Neuron (in vitro differentiated cells): ENCODE measurements around the gene EFNA5.
A peak's percentile ranks its signal among the peaks of the same experiment; 100 is the strongest.

Experiments used
- H2AFZ ChIP-seq: one replicate; pipeline ENCODE4 v1.6.1; 2013; ENCODE audit warnings: low read depth, mild to moderate bottlenecking, inconsistent platforms, low read length, moderate library complexity
- H3K27me3 ChIP-seq: one replicate; pipeline ENCODE4 v1.6.1; 2013; ENCODE audit warnings: low read length; ENCODE audit not compliant: insufficient read depth
- H3K36me3 ChIP-seq: one replicate; pipeline ENCODE4 v1.6.1; 2013; ENCODE audit warnings: low read length; ENCODE audit not compliant: insufficient read depth
- H3K4me1 ChIP-seq: one replicate; pipeline ENCODE4 v1.6.1; 2013; ENCODE audit warnings: low read length; ENCODE audit not compliant: insufficient read depth
- H3K4me3 ChIP-seq: 2 replicates; pipeline ENCODE4 v1.5.1; 2013; ENCODE audit warnings: mild to moderate bottlenecking, low read length, moderate library complexity
- H3K9me3 ChIP-seq: one replicate; pipeline ENCODE4 v1.6.1; 2013; ENCODE audit warnings: low read length

EFNA5 gene

DNA sequence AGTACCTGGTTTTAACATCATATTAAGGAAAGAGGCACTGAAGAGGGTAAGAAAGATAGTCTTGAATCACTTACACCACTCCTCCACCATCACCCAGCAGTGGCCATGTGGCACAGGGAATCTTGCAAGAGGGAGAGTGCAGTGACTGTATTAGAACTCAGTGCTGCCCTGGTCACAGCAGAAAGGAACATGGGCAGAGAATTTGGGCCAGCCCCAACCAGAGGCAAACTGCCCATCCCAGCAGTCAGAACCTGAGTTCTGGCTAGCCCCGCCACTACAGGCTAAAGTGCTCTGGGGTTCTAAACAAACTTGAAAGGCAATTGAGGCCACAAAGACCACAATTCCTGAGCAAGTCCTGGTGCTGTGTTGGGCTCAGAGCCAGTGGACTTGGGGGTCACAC, 16.7 kb upstream of the EFNA5 start:
- H3K9me3 ChIP-seq: no peaks in the 10 kb centered on the region
- H3K4me1 ChIP-seq: peaks cover 2% of the 10 kb centered on the region
- H3K27me3 ChIP-seq: no peaks in the 10 kb centered on the region
- no peaks in the 10 kb centered on the region for H3K36me3 ChIP-seq
- H3K4me3 ChIP-seq: no peak overlapping the region
- no peak overlapping the region for H2AFZ ChIP-seq

DNA sequence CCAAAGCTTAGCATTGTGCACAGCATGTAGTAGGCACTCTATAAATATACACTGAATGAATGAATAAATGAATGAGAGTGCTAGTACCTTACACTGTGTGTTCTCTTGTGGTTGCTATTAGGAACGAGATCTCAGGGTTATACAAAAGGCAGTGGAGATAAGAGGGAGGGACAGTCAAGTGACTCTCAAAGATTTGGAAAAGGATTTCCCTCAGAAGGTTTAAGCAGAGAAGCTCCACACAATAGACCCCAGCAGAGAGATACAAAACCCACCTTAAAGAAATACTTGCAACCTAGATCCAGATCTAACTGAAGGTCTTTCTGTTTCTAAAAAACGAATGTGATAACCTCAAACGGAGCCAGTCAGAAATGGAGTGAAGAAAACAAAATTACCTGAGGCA, 11.8 kb upstream of the EFNA5 start:
- H3K4me3 ChIP-seq: no peak overlapping the region
- no peak overlapping the region for H2AFZ ChIP-seq
- no peaks in the 10 kb centered on the region for H3K27me3 ChIP-seq
- no peaks in the 10 kb centered on the region for H3K9me3 ChIP-seq
- peaks cover 3% of the 10 kb centered on the region for H3K4me1 ChIP-seq
- no peaks in the 10 kb centered on the region for H3K36me3 ChIP-seq

DNA sequence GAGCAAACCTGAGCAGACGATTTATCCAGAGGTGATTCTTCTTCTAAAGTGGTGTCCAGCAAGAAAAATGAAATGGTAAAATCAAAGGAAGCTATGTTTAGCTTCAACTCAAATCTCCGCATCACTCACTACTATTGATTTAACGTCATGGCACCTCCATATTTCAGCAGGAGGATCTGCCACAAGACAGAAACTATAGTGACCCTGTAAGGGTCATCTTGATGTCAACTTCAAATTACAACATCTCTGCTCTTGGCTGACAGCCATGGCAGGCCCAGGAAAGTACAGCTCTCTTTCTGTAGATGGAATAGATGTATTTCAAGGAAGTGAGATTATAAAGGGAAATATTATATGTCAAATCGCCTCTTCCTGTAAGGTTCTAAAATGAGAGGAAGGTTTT, 10.1 kb upstream of the EFNA5 start:
- Histone ChIP-seq H3K4me3 (no peak overlapping the region), H3K9me3 (no peaks in the 10 kb centered on the region), H3K27me3 (no peaks in the 10 kb centered on the region), H2AFZ (no peak overlapping the region), H3K4me1 (peaks cover 3% of the 10 kb centered on the region), H3K36me3 (no peaks in the 10 kb centered on the region)

DNA sequence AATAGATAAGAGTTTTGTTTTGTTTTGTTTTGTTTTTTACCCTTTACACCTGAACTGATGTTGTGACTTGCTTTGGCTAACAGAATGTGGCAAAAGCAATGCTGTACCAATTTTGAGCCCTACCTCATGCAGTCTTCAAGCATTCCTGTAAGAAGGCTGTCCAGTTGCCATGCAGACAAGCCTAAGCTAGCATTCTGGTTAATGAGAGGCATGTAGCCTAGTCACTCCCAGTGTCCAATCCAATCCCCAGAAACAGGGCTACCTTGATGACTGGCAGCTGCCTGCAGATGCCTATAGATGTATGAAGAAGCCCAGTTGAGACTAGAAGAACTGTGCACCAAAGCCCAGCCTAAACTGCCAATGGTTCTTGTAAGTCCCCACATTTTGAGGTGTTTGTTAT, 9.4 kb upstream of the EFNA5 start:
- Histone ChIP-seq H3K36me3 (no peaks in the 10 kb centered on the region), H3K4me3 (no peak overlapping the region), H3K4me1 (peaks cover 3% of the 10 kb centered on the region), H3K27me3 (no peaks in the 10 kb centered on the region), H2AFZ (no peak overlapping the region), H3K9me3 (no peaks in the 10 kb centered on the region)

DNA sequence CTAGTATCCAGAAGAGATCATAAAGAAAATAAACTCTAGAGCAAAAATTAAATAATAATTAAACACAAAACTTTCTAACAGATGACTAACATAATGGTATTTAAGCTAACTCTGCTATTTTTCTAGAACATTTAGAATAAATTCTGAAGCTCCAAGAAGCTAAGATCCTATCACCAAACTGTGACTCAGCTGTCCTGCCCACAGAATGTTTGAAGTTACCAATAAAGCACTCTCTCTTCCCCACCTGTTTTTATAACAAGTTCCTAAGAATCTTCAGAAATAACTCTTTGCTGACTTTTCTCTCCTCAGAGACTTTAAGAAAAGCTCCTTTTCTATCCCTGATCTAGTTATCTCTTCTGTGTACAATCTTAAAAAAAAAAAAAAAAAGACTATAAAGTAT, 6.0 kb upstream of the EFNA5 start:
- H3K27me3 ChIP-seq: no peaks in the 10 kb centered on the region
- no peaks in the 10 kb centered on the region for H3K36me3 ChIP-seq
- H3K4me3 ChIP-seq: no peak overlapping the region
- H2AFZ ChIP-seq: no peak overlapping the region
- peaks cover 9% of the 10 kb centered on the region for H3K4me1 ChIP-seq
- H3K9me3 ChIP-seq: no peaks in the 10 kb centered on the region

DNA sequence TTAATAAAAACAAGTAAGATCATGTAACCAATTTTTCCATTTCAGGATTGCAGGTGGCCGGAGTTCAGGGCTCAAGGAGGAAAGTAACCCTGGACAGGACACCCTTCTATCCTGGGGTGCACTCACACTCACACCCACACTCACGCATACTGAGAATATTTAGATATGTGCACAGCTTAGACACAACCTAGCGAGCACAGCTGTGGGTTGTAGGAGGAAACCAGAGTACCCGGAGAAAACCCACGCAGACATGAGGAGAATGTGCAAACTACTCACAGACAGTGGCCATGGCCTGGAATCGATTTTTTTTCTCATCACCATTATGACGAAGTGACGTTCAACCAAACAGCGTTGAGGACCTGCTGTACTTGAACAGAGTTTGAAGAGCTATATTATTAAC, 4.5 kb upstream of the EFNA5 start:
- H3K9me3 ChIP-seq: no peaks in the 10 kb centered on the region
- H2AFZ ChIP-seq: no peak overlapping the region
- no peaks in the 10 kb centered on the region for H3K27me3 ChIP-seq
- peaks cover 9% of the 10 kb centered on the region for H3K4me1 ChIP-seq
- H3K36me3 ChIP-seq: no peaks in the 10 kb centered on the region
- H3K4me3 ChIP-seq: no peak overlapping the region

DNA sequence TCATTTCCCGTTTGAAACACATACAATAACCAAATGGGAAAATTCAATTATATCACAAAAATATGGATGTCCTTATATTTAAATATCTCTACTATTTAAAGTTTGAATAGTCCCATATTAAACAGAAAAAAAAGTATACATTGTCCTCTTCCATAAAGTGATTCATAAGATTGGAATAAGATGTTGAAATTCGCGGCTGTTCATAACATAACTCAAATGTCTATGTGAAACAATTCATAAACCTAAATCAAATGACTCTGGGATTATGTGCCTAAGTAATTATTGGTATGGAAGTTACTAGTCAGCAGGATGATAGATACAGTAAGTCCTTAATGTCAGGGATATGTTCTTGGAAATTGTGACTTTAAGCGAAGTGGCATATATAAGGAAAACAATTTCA, 3.9 kb upstream of the EFNA5 start:
- Histone ChIP-seq H3K4me3 (no peak overlapping the region), H3K27me3 (no peaks in the 10 kb centered on the region), H3K9me3 (no peaks in the 10 kb centered on the region), H3K4me1 (peaks cover 9% of the 10 kb centered on the region), H2AFZ (no peak overlapping the region), H3K36me3 (no peaks in the 10 kb centered on the region)

DNA sequence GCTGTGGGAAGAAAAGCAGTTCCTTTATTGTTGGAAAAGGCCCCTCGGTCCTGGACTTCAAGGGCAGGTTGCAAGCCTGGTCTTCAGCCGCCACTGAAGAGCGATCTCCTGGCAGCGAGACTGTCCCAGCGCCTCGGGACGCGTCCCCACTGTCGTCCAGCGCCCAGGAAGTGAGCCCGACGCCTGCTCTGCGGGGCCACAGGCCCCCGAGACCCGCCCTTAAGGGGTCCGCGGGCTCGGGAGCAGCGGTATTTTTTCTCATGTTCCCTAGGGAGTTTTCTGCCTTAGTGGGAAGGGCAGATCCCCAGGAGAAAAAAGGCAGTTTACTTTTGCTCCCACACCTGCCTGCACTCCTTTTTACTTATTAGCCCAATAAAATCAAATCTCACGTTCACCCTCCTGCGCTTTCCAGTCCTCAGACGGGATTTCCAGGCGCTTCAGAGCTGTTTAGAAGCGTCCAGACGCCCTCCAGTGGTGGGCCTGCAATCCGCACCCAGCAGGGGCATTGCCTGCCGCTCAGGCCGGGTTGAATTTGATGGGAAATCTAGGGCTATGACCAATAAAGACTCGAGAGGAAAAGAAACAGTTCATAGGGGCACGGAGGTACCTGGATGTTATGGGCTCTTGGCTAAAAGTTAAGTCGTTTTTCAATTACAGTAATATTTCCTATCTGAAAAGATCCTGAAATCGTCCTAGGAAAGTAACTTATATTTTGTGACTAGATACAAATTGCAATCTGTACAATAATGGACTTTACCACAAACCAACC, 2.8 kb upstream of the EFNA5 start:
- H3K9me3 ChIP-seq: no peaks in the 10 kb centered on the region

DNA sequence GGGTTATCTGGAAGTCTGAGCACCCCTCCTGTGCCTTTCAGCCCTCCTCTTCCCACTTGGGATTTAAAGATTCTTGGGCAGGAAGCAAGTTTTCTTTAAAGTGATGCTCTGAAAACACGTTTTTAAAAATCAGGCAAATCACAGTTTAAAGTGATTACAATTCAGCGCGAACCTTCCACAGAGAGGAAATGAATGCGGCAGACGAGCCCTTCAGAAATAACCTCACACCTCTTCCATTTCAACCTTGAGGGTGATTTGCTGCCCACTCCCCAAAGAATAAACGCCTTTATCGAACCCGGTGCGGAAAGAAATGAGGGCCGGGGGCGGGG, 2.3 kb upstream of the EFNA5 start:
- H3K4me1 ChIP-seq: peaks cover 9% of the 10 kb centered on the region
- H3K4me3 ChIP-seq: peak overlapping the region; percentile 99
- H3K27me3 ChIP-seq: no peaks in the 10 kb centered on the region
- no peaks in the 10 kb centered on the region for H3K36me3 ChIP-seq
- H3K9me3 ChIP-seq: no peaks in the 10 kb centered on the region
- H2AFZ ChIP-seq: peak overlapping the region; percentile 98

More for the DNA sequence above, 2.8 kb upstream of the EFNA5 start:
- Histone ChIP-seq H2AFZ (peak overlapping the region; percentile 98), H3K4me1 (peaks cover 9% of the 10 kb centered on the region), H3K4me3 (peak overlapping the region; percentile 99), H3K36me3 (no peaks in the 10 kb centered on the region), H3K27me3 (no peaks in the 10 kb centered on the region)

DNA sequence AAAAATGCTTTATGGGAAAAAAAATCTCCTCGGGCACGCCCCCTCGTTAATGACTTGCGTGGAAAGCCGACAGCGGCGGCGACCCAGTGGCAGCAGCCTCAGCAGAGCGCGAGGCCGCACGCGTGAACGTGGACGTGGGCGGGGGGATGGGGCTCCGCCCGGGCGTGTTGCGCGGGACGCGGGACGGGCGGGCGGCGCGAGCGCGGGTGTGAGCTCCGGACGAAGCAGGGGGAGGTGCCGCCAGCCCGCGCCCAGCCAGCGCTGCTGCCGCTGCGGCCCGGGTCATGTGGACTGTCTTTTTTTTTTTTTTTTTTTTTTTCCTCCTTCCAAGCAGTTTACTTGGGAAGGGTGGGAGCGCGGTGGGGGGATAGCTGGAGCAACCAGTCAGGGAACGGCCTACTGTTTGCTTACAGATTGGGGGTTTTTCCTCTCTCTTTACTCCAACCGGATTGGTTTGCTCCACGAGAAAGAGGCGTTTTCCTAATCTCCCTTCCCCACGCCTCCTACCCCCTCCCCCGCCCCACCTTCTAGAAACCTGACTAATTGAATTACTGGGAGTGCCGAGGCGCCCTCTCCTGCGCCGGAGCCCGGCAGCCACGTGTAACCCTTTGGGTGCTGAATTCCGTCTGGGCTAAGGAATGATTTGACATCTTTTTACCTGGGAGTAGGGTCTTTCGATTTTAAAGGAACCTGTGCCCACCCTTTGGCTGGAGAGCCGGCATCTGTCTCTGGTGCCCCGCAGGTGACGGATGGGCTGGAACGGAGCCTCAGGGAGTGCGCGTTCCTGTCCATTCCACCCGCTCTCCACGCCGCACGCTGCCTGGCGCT, 1.7 kb upstream of the EFNA5 start:
- Histone ChIP-seq H3K4me3 (peak overlapping the region; percentile 99), H3K36me3 (no peaks in the 10 kb centered on the region), H3K9me3 (no peaks in the 10 kb centered on the region), H3K27me3 (no peaks in the 10 kb centered on the region), H2AFZ (peak overlapping the region; percentile 98), H3K4me1 (peaks cover 9% of the 10 kb centered on the region)

DNA sequence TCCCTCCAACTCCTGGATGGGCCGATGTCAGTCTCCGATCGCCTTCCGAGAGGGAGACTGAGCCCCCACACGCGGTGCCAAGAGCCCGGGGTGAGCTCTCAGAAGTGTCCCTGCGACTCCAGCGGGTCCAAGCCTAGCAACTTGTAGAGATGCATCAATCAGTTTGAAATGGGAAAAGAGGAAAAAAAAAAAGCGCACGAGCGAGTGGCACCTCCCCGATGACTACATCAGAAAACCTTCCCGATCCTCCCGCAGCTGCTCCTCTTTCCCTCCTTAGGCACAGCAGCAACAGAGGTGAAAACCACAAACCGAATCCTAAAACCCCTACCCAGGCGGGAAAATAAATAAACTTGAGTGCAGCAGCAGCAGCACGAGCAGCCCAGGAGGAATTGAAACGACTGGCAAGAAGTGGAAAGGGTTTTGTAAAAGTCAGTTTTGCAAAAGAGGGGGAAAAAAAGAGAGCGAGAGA, 1.0 kb upstream of the EFNA5 start:
- Histone ChIP-seq H2AFZ (peak overlapping the region; percentile 98), H3K4me1 (peaks cover 14% of the 10 kb centered on the region), H3K4me3 (peak overlapping the region; percentile 99), H3K9me3 (no peaks in the 10 kb centered on the region), H3K27me3 (no peaks in the 10 kb centered on the region), H3K36me3 (no peaks in the 10 kb centered on the region)

DNA sequence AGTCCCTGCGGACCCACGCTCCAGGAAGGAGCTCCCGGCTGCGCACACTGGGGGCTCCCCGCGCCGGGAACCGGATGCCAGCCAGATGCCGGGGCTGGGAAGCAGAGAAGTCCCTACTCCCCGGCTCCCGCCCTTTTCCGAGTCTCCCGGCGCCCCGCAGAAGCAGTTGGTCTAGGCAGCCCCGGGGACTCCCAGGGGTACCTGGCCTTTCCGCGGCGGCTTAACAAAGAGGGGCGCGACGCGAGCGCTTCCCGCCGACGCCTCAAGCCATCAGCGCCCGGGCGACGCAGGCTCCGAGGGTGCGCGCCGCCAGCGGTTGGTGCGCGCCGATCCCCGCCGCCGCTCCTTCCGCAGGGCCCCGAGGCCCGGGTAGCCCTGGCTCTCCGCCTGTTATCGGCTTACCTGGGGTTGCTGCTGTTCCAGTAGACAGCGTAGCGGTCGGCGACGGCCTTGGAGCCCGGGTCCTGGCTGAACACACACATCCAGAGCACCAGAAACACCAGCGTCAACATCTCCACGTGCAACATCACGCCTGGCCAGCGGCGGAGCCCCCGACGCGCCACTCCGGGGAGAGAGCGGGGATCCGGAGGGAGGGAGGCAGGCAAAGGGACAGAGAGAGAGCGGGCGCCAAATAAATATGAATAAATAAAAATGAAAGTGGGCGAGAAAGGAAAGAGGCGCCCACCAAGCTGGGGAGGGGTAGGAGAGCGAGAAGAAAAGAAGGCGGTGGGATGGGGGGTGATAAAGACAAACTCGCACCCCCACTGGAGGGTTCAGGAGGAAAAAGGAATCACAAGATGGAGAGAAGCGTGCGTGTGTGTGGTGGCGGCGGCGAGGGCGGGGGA, 428 bp downstream of the EFNA5 start:
- Histone ChIP-seq H3K36me3 (no peaks in the 10 kb centered on the region), H3K4me3 (peak overlapping the region; percentile 99), H3K9me3 (no peaks in the 10 kb centered on the region), H3K27me3 (no peaks in the 10 kb centered on the region), H2AFZ (peak overlapping the region; percentile 98), H3K4me1 (peaks cover 29% of the 10 kb centered on the region)
